GM12878 (cell line): ENCODE measurements around the gene SWI5. TPM values are rescaled to one million over a fixed set of nuclear protein-coding genes. Genes with fewer than 3 reads are reported as not detected.

Experiments used
- ATAC-seq: fragments of 200-7000 bp; cut with Tn5 transposase; 3 replicates; pipeline ENCODE4 v1.9.1; 2020; ENCODE audit warnings: mild to moderate bottlenecking, moderate library complexity
- BruUV-seq: library from RNA; stranded (reverse); fragments of 400-500 nt; replicated peaks from 2 replicates; lab custom pipeline; 2021; lab: Mats Ljungman, UMichigan
- CTCF ChIA-PET: fragments of 300-600 bp; sonication (Branson Sonifier 250); formaldehyde crosslinking; extraction: SDS; loops from one replicate; lab custom pipeline; 2021; ENCODE audit warnings: inconsistent platforms; lab: Yijun Ruan, JAX
- POLR2A ChIA-PET: fragments of 350-600 bp; formaldehyde crosslinking; extraction: SDS; loops from one replicate; lab custom pipeline; 2021; ENCODE audit warnings: inconsistent platforms; lab: Charles Lee
- RAD21 ChIA-PET: fragments of 300-600 bp; sonication (Branson Sonifier 250); formaldehyde crosslinking; loops from one replicate; lab custom pipeline; 2023; ENCODE audit warnings: antibody characterized with exemption; ENCODE audit not compliant: unreplicated experiment; lab: Charles Lee
- SMC1A ChIA-PET: fragments of 300-600 bp; sonication (Branson Sonifier 250); formaldehyde crosslinking; loops from one replicate; lab custom pipeline; 2023; ENCODE audit not compliant: unreplicated experiment, uncharacterized antibody; lab: Charles Lee
- DNase-seq: peaks from one replicate; pipeline ENCODE4 v3.0.0-alpha.2; 2011; ENCODE audit warnings: low read depth, low spot score
- FAIRE-seq: peaks from 3 replicates; lab custom pipeline; 2011; peaks lifted over from hg19 to GRCh38; lab: Jason Lieb, UNC
- H2AFZ ChIP-seq: 2 replicates; pipeline ENCODE4 v1.6.0; 2011; ENCODE audit warnings: low read depth, low read length, control low read depth; ENCODE audit not compliant: control insufficient read depth
- H3K27ac ChIP-seq: 2 replicates; pipeline ENCODE4 v1.5.1; 2011; ENCODE audit warnings: control low read depth; ENCODE audit not compliant: control insufficient read depth, insufficient read depth
- H3K27me3 ChIP-seq, 2 experiments: replicated peaks in 1 of 2; 2 replicates each; pipeline versions ENCODE4 v1.6.0 to v1.6.1; 2011; ENCODE audit warnings: low read length in 1 of 2; ENCODE audit not compliant: control insufficient read depth in 2 of 2, insufficient read depth in 2 of 2
- H3K36me3 ChIP-seq, 2 experiments: 2 replicates each; pipeline ENCODE4 v1.5.1; 2011; ENCODE audit warnings: low read length in 1 of 2; ENCODE audit not compliant: control insufficient read depth in 2 of 2, insufficient read depth in 2 of 2
- H3K4me1 ChIP-seq: 2 replicates; pipeline ENCODE4 v1.6.1; 2011; ENCODE audit warnings: mild to moderate bottlenecking, low read length, moderate library complexity, mixed read lengths; ENCODE audit not compliant: control insufficient read depth, insufficient read depth
- H3K4me2 ChIP-seq: 2 replicates; pipeline ENCODE4 v1.6.0; 2011; ENCODE audit warnings: control low read depth; ENCODE audit not compliant: control insufficient read depth, insufficient read depth
- H3K4me3 ChIP-seq: fragments of 200-600 bp; sonication (generic); 2 replicates; pipeline ENCODE4 v1.5.1; 2016
- H3K79me2 ChIP-seq: 2 replicates; pipeline ENCODE4 v1.6.0; 2011; ENCODE audit warnings: low read length; ENCODE audit not compliant: control insufficient read depth, insufficient read depth
- H3K9ac ChIP-seq: 2 replicates; pipeline ENCODE4 v1.8.0; 2011; ENCODE audit warnings: low read length, control low read depth, mixed read lengths; ENCODE audit not compliant: control insufficient read depth, insufficient read depth
- H3K9me3 ChIP-seq: replicated peaks from 3 replicates; pipeline ENCODE4 v1.5.1; 2011; ENCODE audit warnings: mild to moderate bottlenecking, low read length; ENCODE audit not compliant: control insufficient read depth, insufficient read depth
- H4K20me1 ChIP-seq: 2 replicates; pipeline ENCODE4 v1.6.0; 2011; ENCODE audit not compliant: control insufficient read depth, insufficient read depth
- CHD1 ChIP-seq: IDR thresholded peaks from 2 replicates; pipeline ENCODE4 v1.6.1; 2012; ENCODE audit warnings: low read depth, low read length, improper control_type of control experiment
- CHD4 ChIP-seq: fragments of 200-600 bp; sonication (generic); IDR thresholded peaks from 2 replicates; pipeline ENCODE4 v1.6.1; 2016; ENCODE audit warnings: mild to moderate bottlenecking
- EGR1 ChIP-seq, 2 experiments: IDR thresholded peaks; 1 replicate in 1 of 2; 2 replicates in 1 of 2; pipeline ENCODE4 v1.6.1; 2011 to 2012; ENCODE audit warnings: low read depth in 2 of 2, low read length in 2 of 2, borderline replicate concordance in 1 of 2, mild to moderate bottlenecking in 1 of 2, moderate library complexity in 1 of 2
- MTA2 ChIP-seq: fragments of 450-650 bp; IDR thresholded peaks from 2 replicates; pipeline ENCODE4 v1.6.1; 2016; ENCODE audit warnings: low read depth, mild to moderate bottlenecking, moderate library complexity
- POU2F2 ChIP-seq: IDR thresholded peaks from 3 replicates; pipeline ENCODE4 v1.6.1; 2011; ENCODE audit warnings: low read depth, mild to moderate bottlenecking, low read length, borderline replicate concordance
- RBBP5 ChIP-seq: fragments of 200-600 bp; sonication (generic); conservative IDR thresholded peaks from 2 replicates; pipeline ENCODE4 v1.6.1; 2016
- SPI1 ChIP-seq: IDR thresholded peaks from 2 replicates; pipeline ENCODE4 v1.6.1; 2011; ENCODE audit warnings: low read depth, mild to moderate bottlenecking, low read length, moderate library complexity, borderline replicate concordance; ENCODE audit not compliant: insufficient read depth
- ZNF622 ChIP-seq: fragments of 450-650 bp; IDR thresholded peaks from 2 replicates; pipeline ENCODE4 v1.6.1; 2017; ENCODE audit warnings: mild to moderate bottlenecking, inconsistent platforms
- WGBS: methylation state at CpG from one replicate; pipeline ENCODE4 v1.1.6; 2016; ENCODE audit warnings: low lambda C conversion rate; ENCODE audit not compliant: insufficient replicate concordance, insufficient coverage; ENCODE audit errors: missing lambda C conversion rate; 5-methylcytosine and 5-hydroxymethylcytosine counted together
- in situ Hi-C: fragments of 300-500 bp; cut with MboI; formaldehyde crosslinking; loops from 9 replicates; pipeline ENCODE4 v1.14.3; 2018; ENCODE audit warnings: mixed read lengths
- intact Hi-C: fragments of 100-400 bp; cut with micrococcal nuclease; formaldehyde crosslinking; loops from one replicate; pipeline ENCODE4 v1.14.2; 2022; ENCODE audit not compliant: unreplicated experiment
- polyA plus RNA-seq, 11 experiments: library from polyadenylated mRNA; depleted of rRNA in 4 of 11; unstranded in 6 of 11; stranded (reverse) in 5 of 11; fragments of >200 nt; fragmentation: Nextera tagmentation in 4 of 11; fragmentation: Illumina TruSeq in 1 of 11; extraction: Ambion mirVana in 4 of 11; extraction: Trizol in 1 of 11; gene quantifications; 1 replicate in 1 of 11; 2 replicates in 10 of 11; pipeline versions ENCODE4 v1.2.1 to v1.2.3, GENCODE V29; 2011 to 2016; ENCODE audit warnings: inconsistent platforms in 2 of 11, missing spikeins in 2 of 11, low read depth in 1 of 11
- total RNA-seq, 4 experiments: library from RNA; depleted of rRNA in 3 of 4; stranded (reverse); fragments of >200 nt in 3 of 4; fragmentation: Illumina TruSeq in 1 of 4; extraction: Trizol in 1 of 4; gene quantifications; 2 replicates each; pipeline versions ENCODE4 v1.2.1 to v1.2.3, GENCODE V29; 2013 to 2021
- TF ChIP-seq, protein P1 (sequence below): fragments of 450-650 bp; IDR thresholded peaks from 2 replicates; pipeline ENCODE4 v1.6.1; 2018; ENCODE audit warnings: mild to moderate bottlenecking, low read depth, moderate library complexity; ENCODE audit not compliant: partially characterized antibody
- TF ChIP-seq, protein P2 (sequence below): fragments of 150-350 bp; IDR thresholded peaks from 2 replicates; pipeline ENCODE4 v1.6.1; 2014; ENCODE audit warnings: mild to moderate bottlenecking, low read depth, low read length
- TF ChIP-seq, protein P3 (sequence below): fragments of 450-650 bp; IDR thresholded peaks from 2 replicates; pipeline ENCODE4 v1.6.1; 2016; ENCODE audit warnings: mild to moderate bottlenecking
- TF ChIP-seq, protein P4 (sequence below): fragments of 450-650 bp; IDR thresholded peaks from 2 replicates; pipeline ENCODE4 v1.6.1; 2017; ENCODE audit warnings: mild to moderate bottlenecking, low read depth, inconsistent platforms; ENCODE audit not compliant: poor library complexity, severe bottlenecking

SWI5 gene
- total and polyA plus RNA-seq, 10 of the 15 experiments (the other 5 are each of a cell fraction or from before 2014, with no cell fraction given), result 13.3 to 36.2 (median 18.1) TPM

DNA sequence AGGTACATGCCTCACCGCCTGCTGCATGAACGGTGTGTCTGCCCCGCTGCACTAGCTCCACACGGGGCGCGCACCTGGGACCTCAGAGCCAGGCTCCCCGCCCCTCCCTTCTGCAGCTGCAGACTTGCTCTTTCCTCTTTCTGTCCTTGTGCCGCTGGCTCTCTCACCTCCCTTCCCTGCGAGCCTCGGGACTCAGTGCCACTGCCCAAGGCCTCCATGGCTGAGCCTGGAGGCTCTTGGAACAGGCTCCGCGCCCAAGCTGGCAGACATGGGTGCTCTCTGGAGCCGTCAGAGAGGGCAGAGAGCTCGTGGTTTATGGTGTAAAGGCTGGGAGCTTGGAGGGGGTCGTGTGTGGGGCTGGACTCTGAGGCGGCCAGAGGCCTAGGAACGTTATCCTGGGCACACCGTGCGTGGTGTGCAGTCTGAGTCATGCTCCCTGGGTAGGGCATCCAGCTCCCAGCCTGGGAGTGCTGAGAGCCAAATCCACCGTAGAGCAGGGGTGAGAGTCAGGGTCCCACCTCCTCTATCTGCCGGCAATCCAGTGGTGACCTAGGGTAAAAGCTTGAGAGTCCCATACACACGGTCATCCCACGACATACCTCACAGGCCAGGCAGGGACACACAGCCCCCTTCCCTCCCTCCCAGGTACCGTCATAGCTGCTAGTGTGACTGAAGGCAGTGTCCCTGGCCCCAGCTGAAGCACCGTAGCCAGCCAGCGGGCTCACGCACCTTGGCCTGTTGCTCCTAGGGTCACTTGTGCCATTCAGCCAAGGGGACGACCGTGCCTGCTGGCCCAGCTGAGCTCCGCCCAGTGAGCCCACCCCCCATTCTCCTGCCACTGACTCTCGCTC, 22.7 kb upstream of the SWI5 start (continued):
- TF ChIP-seq, protein P1, sequence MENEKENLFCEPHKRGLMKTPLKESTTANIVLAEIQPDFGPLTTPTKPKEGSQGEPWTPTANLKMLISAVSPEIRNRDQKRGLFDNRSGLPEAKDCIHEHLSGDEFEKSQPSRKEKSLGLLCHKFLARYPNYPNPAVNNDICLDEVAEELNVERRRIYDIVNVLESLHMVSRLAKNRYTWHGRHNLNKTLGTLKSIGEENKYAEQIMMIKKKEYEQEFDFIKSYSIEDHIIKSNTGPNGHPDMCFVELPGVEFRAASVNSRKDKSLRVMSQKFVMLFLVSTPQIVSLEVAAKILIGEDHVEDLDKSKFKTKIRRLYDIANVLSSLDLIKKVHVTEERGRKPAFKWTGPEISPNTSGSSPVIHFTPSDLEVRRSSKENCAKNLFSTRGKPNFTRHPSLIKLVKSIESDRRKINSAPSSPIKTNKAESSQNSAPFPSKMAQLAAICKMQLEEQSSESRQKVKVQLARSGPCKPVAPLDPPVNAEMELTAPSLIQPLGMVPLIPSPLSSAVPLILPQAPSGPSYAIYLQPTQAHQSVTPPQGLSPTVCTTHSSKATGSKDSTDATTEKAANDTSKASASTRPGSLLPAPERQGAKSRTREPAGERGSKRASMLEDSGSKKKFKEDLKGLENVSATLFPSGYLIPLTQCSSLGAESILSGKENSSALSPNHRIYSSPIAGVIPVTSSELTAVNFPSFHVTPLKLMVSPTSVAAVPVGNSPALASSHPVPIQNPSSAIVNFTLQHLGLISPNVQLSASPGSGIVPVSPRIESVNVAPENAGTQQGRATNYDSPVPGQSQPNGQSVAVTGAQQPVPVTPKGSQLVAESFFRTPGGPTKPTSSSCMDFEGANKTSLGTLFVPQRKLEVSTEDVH, result no peak
- TF ChIP-seq, all 136 proteins: peak for 0

DNA sequence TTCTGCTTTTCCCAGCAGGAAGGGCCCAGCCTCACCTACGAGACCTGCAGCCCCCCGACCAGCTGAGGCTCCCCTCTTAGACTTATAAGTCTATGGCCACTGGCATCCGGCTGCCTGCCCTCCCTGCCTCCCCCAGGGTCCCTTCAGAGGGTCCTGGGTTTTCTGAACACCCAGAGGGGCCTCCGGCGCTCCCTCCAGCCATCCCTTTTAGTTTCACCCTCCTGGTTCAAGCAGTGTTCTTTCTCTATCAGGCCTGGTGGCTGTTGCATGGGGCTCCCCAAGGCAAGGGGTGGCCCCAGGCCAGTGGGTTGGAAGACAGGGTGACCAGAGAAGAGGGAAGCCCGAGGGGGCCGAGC, 22.1 kb upstream of the SWI5 start:
- SMC1A ChIA-PET, result no interaction called here
- in situ Hi-C loops, result no loop called here
- Histone ChIP-seq H3K9ac (no peak overlapping the region), H3K36me3 (peaks cover 3 to 8% of the 10 kb centered on the region in 2 experiments; a peak in 3 of 4 replicates), H2AFZ (no peak overlapping the region), H3K4me1 (no peaks in the 10 kb centered on the region), H3K9me3 (no peaks in the 10 kb centered on the region), H3K79me2 (no peaks in the 10 kb centered on the region), H4K20me1 (no peaks in the 10 kb centered on the region), H3K27ac (no peak overlapping the region), H3K4me2 (no peak overlapping the region)
- RAD21 ChIA-PET, result no interaction called here
- POLR2A ChIA-PET, result interaction anchor here (0.9 kb wide), 1 partner anchor 22 kb away, joined by 3 read pairs; the partner anchor contains the start of genes GOLGA2 and SWI5
- no peak for FAIRE-seq
- CTCF ChIA-PET, result interaction anchor here (1.9 kb wide), 1 partner anchor 19 kb away, joined by 11 read pairs; no protein-coding TSS in a partner anchor
- no peak for ATAC-seq
- no peak for DNase-seq
- TF ChIP-seq, protein P2, sequence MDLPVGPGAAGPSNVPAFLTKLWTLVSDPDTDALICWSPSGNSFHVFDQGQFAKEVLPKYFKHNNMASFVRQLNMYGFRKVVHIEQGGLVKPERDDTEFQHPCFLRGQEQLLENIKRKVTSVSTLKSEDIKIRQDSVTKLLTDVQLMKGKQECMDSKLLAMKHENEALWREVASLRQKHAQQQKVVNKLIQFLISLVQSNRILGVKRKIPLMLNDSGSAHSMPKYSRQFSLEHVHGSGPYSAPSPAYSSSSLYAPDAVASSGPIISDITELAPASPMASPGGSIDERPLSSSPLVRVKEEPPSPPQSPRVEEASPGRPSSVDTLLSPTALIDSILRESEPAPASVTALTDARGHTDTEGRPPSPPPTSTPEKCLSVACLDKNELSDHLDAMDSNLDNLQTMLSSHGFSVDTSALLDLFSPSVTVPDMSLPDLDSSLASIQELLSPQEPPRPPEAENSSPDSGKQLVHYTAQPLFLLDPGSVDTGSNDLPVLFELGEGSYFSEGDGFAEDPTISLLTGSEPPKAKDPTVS, result no peak
- TF ChIP-seq, protein P3, sequence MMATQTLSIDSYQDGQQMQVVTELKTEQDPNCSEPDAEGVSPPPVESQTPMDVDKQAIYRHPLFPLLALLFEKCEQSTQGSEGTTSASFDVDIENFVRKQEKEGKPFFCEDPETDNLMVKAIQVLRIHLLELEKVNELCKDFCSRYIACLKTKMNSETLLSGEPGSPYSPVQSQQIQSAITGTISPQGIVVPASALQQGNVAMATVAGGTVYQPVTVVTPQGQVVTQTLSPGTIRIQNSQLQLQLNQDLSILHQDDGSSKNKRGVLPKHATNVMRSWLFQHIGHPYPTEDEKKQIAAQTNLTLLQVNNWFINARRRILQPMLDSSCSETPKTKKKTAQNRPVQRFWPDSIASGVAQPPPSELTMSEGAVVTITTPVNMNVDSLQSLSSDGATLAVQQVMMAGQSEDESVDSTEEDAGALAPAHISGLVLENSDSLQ, result no peak
- TF ChIP-seq MTA2 (no peak), CHD4 (no peak), ZNF622 (no peak), SPI1 (no peak), CHD1 (no peak), EGR1 (IDR thresholded peaks at IDR 0.05; ENCODE audit: borderline replicate concordance in 1 of 2, low read depth in 2 of 2, low read length in 2 of 2) (no peak), RBBP5 (no peak), POU2F2 (no peak)
- TF ChIP-seq, protein P4, sequence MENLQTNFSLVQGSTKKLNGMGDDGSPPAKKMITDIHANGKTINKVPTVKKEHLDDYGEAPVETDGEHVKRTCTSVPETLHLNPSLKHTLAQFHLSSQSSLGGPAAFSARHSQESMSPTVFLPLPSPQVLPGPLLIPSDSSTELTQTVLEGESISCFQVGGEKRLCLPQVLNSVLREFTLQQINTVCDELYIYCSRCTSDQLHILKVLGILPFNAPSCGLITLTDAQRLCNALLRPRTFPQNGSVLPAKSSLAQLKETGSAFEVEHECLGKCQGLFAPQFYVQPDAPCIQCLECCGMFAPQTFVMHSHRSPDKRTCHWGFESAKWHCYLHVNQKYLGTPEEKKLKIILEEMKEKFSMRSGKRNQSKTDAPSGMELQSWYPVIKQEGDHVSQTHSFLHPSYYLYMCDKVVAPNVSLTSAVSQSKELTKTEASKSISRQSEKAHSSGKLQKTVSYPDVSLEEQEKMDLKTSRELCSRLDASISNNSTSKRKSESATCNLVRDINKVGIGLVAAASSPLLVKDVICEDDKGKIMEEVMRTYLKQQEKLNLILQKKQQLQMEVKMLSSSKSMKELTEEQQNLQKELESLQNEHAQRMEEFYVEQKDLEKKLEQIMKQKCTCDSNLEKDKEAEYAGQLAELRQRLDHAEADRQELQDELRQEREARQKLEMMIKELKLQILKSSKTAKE, result no peak
- TF ChIP-seq, all 136 proteins: peak for 0
- no TSS peak for BruUV-seq
- intact Hi-C loops, result no loop called here
- 61% methylated on average over 7 of the region's 7 CpGs for WGBS
- peaks cover 0 to 3% of the 10 kb centered on the region in 2 experiments; a peak in 2 of 4 replicates for H3K27me3 ChIP-seq
- no peak overlapping the region for H3K4me3 ChIP-seq
